ENCODE data around the gene SYP.
A peak's percentile ranks its signal among the peaks of the same experiment; 100 is the strongest.

GRCh38 chrX:49171752-49172279 is 28.2 kb downstream of the SYP start, which contains the start of gene PLP2:
- TF ChIP-seq CTCF (IDR thresholded peaks at IDR 0.05) (no peak), POLR2A (IDR thresholded peaks at IDR 0.05) (peak in 1 of 2 donors; percentile 68)
